Hepatocyte (in vitro differentiated cells): ENCODE measurements around the gene SLC25A25.

Source experiments
- EZH2 ChIP-seq: fragments of 200-600 bp; sonication (generic); IDR thresholded peaks from 2 replicates; pipeline ENCODE4 v1.6.1; 2016; ENCODE audit warnings: antibody characterized with exemption, mild to moderate bottlenecking, borderline replicate concordance
- TF ChIP-seq, protein P1 (sequence below): fragments of 200-600 bp; sonication (generic); IDR thresholded peaks from 2 replicates; pipeline ENCODE4 v1.5.1; 2016; ENCODE audit warnings: antibody characterized with exemption, mild to moderate bottlenecking; ENCODE audit not compliant: poor library complexity

DNA sequence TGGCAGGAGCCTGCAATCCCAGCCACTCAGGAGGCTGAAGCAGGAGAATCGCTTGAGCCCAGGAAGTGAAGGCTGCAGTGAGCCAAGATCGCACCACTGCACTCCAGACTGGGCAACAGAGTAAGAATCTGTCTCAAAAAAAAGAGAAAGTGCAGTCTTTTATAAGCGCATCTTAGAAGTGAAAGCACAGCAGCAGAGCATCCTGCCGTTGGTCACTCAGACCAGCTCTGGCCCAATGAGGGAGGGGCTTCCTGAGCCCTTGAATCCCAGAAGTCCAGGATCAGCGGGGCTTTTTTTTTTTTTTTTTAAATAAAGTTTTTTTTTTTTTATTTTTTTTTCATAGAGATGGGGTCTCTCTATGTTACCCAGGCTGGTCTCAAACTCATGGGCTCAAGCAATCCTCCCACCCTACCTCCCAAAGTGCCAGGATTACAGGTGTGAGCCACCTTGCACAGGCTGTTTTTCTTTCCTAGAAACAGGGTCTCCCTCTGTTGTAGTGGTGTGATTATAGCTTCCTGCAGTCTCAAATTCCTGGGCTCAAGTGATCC is 43.2 kb upstream of the SLC25A25 start:
- TF ChIP-seq, protein P1, sequence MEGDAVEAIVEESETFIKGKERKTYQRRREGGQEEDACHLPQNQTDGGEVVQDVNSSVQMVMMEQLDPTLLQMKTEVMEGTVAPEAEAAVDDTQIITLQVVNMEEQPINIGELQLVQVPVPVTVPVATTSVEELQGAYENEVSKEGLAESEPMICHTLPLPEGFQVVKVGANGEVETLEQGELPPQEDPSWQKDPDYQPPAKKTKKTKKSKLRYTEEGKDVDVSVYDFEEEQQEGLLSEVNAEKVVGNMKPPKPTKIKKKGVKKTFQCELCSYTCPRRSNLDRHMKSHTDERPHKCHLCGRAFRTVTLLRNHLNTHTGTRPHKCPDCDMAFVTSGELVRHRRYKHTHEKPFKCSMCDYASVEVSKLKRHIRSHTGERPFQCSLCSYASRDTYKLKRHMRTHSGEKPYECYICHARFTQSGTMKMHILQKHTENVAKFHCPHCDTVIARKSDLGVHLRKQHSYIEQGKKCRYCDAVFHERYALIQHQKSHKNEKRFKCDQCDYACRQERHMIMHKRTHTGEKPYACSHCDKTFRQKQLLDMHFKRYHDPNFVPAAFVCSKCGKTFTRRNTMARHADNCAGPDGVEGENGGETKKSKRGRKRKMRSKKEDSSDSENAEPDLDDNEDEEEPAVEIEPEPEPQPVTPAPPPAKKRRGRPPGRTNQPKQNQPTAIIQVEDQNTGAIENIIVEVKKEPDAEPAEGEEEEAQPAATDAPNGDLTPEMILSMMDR, result no peak
- TF ChIP-seq EZH2, result no peak
